Measurements from ENCODE around the gene PPP1R26. TPM values are rescaled to one million over a fixed set of nuclear protein-coding genes. Genes with fewer than 3 reads are reported as not detected.

The PPP1R26 gene
- polyA plus RNA-seq, 3 donors = 0.56 to 4.7 (median 0.60) TPM

GRCh38 chr9:135482015-135482754 is 2.6 kb downstream of the PPP1R26 start:
- H3K4me1 Mint-ChIP-seq = peaks cover 12% of the 10 kb centered on the region
- H3K27me3 Mint-ChIP-seq (ENCODE audit: low read depth in 3 of 3) = peaks cover 17 to 31% (median 20%) of the 10 kb centered on the region in 3 donors
- no peaks in the 10 kb centered on the region for H3K9me3 Mint-ChIP-seq
- Histone ChIP-seq H3K79me2 (ENCODE audit: insufficient read depth, low read length) (peaks cover 4% of the 10 kb centered on the region), H3K9me3 (replicated peaks in 1 of 2; ENCODE audit: control insufficient read depth in 1 of 2, insufficient read depth in 1 of 2, low read length in 2 of 2) (no peaks in the 10 kb centered on the region), H3K9ac (ENCODE audit: insufficient read depth, low read length, poor library complexity, severe bottlenecking) (no peak overlapping the region), H3K4me1 (ENCODE audit: control insufficient read depth in 1 of 2, insufficient read depth in 2 of 2, low read length in 2 of 2) (peaks cover 11% of the 10 kb centered on the region in 2 donors), H4K20me1 (ENCODE audit: insufficient read depth, low read length) (peaks cover 5% of the 10 kb centered on the region), H3K36me3 (replicated peaks in 1 of 2; ENCODE audit: control insufficient read depth in 1 of 2, insufficient read depth in 2 of 2, low read length in 2 of 2) (peaks cover 17 to 33% of the 10 kb centered on the region in 2 donors), H3K27me3 (ENCODE audit: control insufficient read depth in 2 of 2, insufficient read depth in 2 of 2, low read length in 2 of 2) (peaks cover 0 to 17% of the 10 kb centered on the region in 2 donors), H3K4me2 (replicated peaks; ENCODE audit: extremely low read depth, low read length, poor library complexity, severe bottlenecking) (no peak overlapping the region), H3K4me3 (replicated peaks in 1 of 3; ENCODE audit: low read depth in 2 of 3, low read length in 3 of 3) (no peak overlapping the region), H3K27ac (ENCODE audit: low read depth in 1 of 2, low read length in 2 of 2) (no peak overlapping the region), H2AFZ (ENCODE audit: insufficient read depth, low read depth, low read length, poor library complexity, severe bottlenecking) (no peak overlapping the region)
- WGBS (ENCODE audit: insufficient coverage) = 92% methylated on average over 2 of the region's 8 CpGs
- H3K36me3 Mint-ChIP-seq = peaks cover 25 to 33% of the 10 kb centered on the region in 2 donors
- no peak overlapping the region for H3K27ac Mint-ChIP-seq
- no peak for TF ChIP-seq CTCF (IDR thresholded peaks at IDR 0.05)
- intact Hi-C loops (cut with micrococcal nuclease) = no loop called here
- no peak for DNase-seq
- H3K4me3 Mint-ChIP-seq = peak overlapping the region in 1 of 2 donors; percentile 20

GRCh38 chr9:135484460-135485277 is 5.1 kb downstream of the PPP1R26 start:
- peaks cover 5% of the 10 kb centered on the region for H4K20me1 ChIP-seq (ENCODE audit: insufficient read depth, low read length)
- no peak overlapping the region for H3K4me3 ChIP-seq (replicated peaks in 1 of 3; ENCODE audit: low read depth in 2 of 3, low read length in 3 of 3)
- peaks cover 23 to 43% of the 10 kb centered on the region in 2 donors for H3K36me3 ChIP-seq (replicated peaks in 1 of 2; ENCODE audit: control insufficient read depth in 1 of 2, insufficient read depth in 2 of 2, low read length in 2 of 2)
- Mint-ChIP-seq H3K4me1 (peaks cover 8% of the 10 kb centered on the region), H3K4me3 (no peak overlapping the region), H3K27ac (no peak overlapping the region), H3K27me3 (ENCODE audit: low read depth in 3 of 3) (peaks cover 4 to 17% (median 6%) of the 10 kb centered on the region in 3 donors), H3K36me3 (peaks cover 32 to 45% of the 10 kb centered on the region in 2 donors), H3K9me3 (no peaks in the 10 kb centered on the region)
- H2AFZ ChIP-seq (ENCODE audit: insufficient read depth, low read depth, low read length, poor library complexity, severe bottlenecking) = no peak overlapping the region
- peaks cover 11% of the 10 kb centered on the region in 2 donors for H3K4me1 ChIP-seq (ENCODE audit: control insufficient read depth in 1 of 2, insufficient read depth in 2 of 2, low read length in 2 of 2)
- H3K4me2 ChIP-seq (replicated peaks; ENCODE audit: extremely low read depth, low read length, poor library complexity, severe bottlenecking) = no peak overlapping the region
- no peak for DNase-seq
- no peak overlapping the region for H3K27ac ChIP-seq (ENCODE audit: low read depth in 1 of 2, low read length in 2 of 2)
- intact Hi-C loops (cut with micrococcal nuclease) = no loop called here
- no peak for TF ChIP-seq CTCF (IDR thresholded peaks at IDR 0.05)
- H3K9me3 ChIP-seq (replicated peaks in 1 of 2; ENCODE audit: control insufficient read depth in 1 of 2, insufficient read depth in 1 of 2, low read length in 2 of 2) = no peaks in the 10 kb centered on the region
- over 99% methylated on average over 47 of the region's 47 CpGs for WGBS (ENCODE audit: insufficient coverage)
- peaks cover 4% of the 10 kb centered on the region for H3K79me2 ChIP-seq (ENCODE audit: insufficient read depth, low read length)
- no peak overlapping the region for H3K9ac ChIP-seq (ENCODE audit: insufficient read depth, low read length, poor library complexity, severe bottlenecking)
- peaks cover 0 to 6% of the 10 kb centered on the region in 2 donors for H3K27me3 ChIP-seq (ENCODE audit: control insufficient read depth in 2 of 2, insufficient read depth in 2 of 2, low read length in 2 of 2)

All from CD14-positive monocyte (primary cell).